Activated CD8-positive, alpha-beta T cell treated with anti-CD3 and anti-CD28 coated beads for 36 hours (primary cell): ENCODE results near the gene TGFBI. TPM values are rescaled to one million over a fixed set of nuclear protein-coding genes. Genes with fewer than 3 reads are reported as not detected.

Experiments used
- ATAC-seq: fragments of 200-7000 bp; cut with Tn5 transposase; one replicate; pipeline ENCODE4 v1.10.0; 2021; ENCODE audit warnings: mild to moderate bottlenecking, moderate library complexity
- CTCF ChIA-PET: fragments of 350-600 bp; sonication (Branson Sonifier 250); formaldehyde crosslinking; loops from one replicate; lab custom pipeline; 2021; ENCODE audit warnings: antibody characterized with exemption; lab: Charles Lee
- POLR2A ChIA-PET: fragments of 350-600 bp; sonication (Branson Sonifier 250); formaldehyde crosslinking; loops from one replicate; lab custom pipeline; 2021; ENCODE audit warnings: antibody characterized with exemption; lab: Charles Lee
- DNase-seq: peaks from one replicate; pipeline ENCODE4 v3.0.0-alpha.2; 2020
- H3K27ac Mint-ChIP-seq: one replicate; pipeline ENCODE4 v1.8.0; 2021; ENCODE audit warnings: mild to moderate bottlenecking, mixed read lengths
- H3K27me3 Mint-ChIP-seq: one replicate; pipeline ENCODE4 v1.8.0; 2021; ENCODE audit warnings: mixed read lengths
- H3K36me3 Mint-ChIP-seq: one replicate; pipeline ENCODE4 v1.8.0; 2021; ENCODE audit warnings: low read depth, mixed read lengths
- H3K4me1 Mint-ChIP-seq: one replicate; pipeline ENCODE4 v1.8.0; 2021; ENCODE audit warnings: low read depth, mixed read lengths
- H3K4me3 Mint-ChIP-seq: one replicate; pipeline ENCODE4 v1.8.0; 2021; ENCODE audit warnings: mild to moderate bottlenecking, moderate library complexity, mixed read lengths
- H3K9me3 Mint-ChIP-seq: one replicate; pipeline ENCODE4 v1.8.0; 2021; ENCODE audit warnings: mixed read lengths
- CTCF ChIP-seq: fragments of 200-600 bp; IDR thresholded peaks from one replicate; pipeline ENCODE4 v1.8.0; 2022; ENCODE audit warnings: antibody characterized with exemption, mild to moderate bottlenecking
- intact Hi-C: fragments of 100-400 bp; cut with micrococcal nuclease; formaldehyde crosslinking; loops from one replicate; pipeline ENCODE4 v1.10.0; 2022
- total RNA-seq, 2 experiments: library from RNA; stranded (reverse); gene quantifications; one replicate each; pipeline ENCODE4 v1.2.3, GENCODE V29; 2021

Gene TGFBI
- total RNA-seq, 2 experiments from 2014 or later = not detected

DNA sequence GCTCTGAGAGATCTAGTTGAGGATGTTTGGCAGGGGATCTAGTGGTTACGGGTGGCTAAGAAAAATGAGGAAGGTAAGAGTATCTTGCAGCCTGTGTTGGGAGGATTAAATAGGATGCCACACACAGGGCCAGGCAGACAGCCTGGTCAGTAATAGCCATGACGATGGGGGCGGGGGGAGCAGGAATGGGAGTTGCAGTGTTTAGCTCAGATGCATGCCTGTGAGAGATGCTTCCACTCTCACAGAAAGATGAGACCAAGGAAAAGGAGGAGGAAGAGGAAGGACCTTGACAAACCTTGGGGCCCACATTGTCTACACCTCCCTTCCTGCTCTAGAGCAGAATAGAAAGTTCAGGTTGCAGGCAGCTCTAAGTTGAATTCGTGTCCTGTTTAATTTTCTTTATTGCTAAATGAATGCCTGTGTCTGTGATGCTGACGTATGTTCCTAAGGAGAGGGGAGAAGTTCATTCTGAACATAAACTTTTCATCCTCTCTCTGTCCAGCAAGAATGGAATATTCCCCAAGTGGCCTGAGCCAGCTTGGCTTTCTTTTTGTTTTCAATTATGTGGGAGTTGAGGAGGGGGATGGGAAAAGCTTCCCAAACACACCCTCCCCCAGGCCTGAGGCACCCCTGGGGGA lies 28.7 kb downstream of the TGFBI start:
- ATAC-seq (no peak), DNase-seq (no peak)
- H3K4me3 Mint-ChIP-seq = no peak overlapping the region
- POLR2A ChIA-PET = no interaction called here
- CTCF ChIA-PET = interaction anchor here (0.6 to 1.0 kb wide), 2 partner anchors 17 kb away, joined by 3 read pairs; no protein-coding TSS in a partner anchor
- H3K4me1 Mint-ChIP-seq = no peaks in the 10 kb centered on the region
- H3K27me3 Mint-ChIP-seq = no peaks in the 10 kb centered on the region
- H3K9me3 Mint-ChIP-seq = no peaks in the 10 kb centered on the region
- H3K36me3 Mint-ChIP-seq = no peaks in the 10 kb centered on the region
- H3K27ac Mint-ChIP-seq = no peak overlapping the region
- TF ChIP-seq CTCF = no peak
- intact Hi-C loops = no loop called here

GRCh38 chr5:136058039-136058971 lies 29.5 kb downstream of the TGFBI start:
- no peak overlapping the region for H3K4me3 Mint-ChIP-seq
- POLR2A ChIA-PET = no interaction called here
- no peak for TF ChIP-seq CTCF
- no peaks in the 10 kb centered on the region for H3K27me3 Mint-ChIP-seq
- no peak for DNase-seq
- no peak for ATAC-seq
- no peaks in the 10 kb centered on the region for H3K36me3 Mint-ChIP-seq
- CTCF ChIA-PET = interaction anchor here (0.7 to 1.0 kb wide), 2 partner anchors 18 to 27 kb away, joined by 3 read pairs; no protein-coding TSS in a partner anchor
- no peaks in the 10 kb centered on the region for H3K9me3 Mint-ChIP-seq
- no peaks in the 10 kb centered on the region for H3K4me1 Mint-ChIP-seq
- intact Hi-C loops = no loop called here
- H3K27ac Mint-ChIP-seq = no peak overlapping the region

DNA sequence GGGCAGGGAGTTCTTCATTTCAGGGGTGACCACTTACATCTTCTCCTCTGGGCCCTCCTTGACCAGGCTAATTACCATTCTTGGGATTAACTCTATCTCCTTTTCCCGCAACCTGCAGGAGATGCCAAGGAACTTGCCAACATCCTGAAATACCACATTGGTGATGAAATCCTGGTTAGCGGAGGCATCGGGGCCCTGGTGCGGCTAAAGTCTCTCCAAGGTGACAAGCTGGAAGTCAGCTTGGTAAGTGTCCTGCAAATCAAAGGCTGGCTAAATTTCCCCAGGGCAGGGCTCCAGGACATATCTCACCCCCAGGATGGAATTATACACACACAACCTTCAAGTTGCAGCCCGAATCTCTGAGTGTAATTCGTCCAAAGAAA lies 30.2 kb downstream of the TGFBI start:
- CTCF ChIA-PET = interaction anchor here (1.4 kb wide), 1 partner anchor 23 kb away, joined by 3 read pairs; no protein-coding TSS in a partner anchor
- H3K27me3 Mint-ChIP-seq = no peaks in the 10 kb centered on the region
- H3K9me3 Mint-ChIP-seq = no peaks in the 10 kb centered on the region
- no peak overlapping the region for H3K4me3 Mint-ChIP-seq
- no peak for ATAC-seq
- no peak for TF ChIP-seq CTCF
- intact Hi-C loops = no loop called here
- no peak overlapping the region for H3K27ac Mint-ChIP-seq
- no peaks in the 10 kb centered on the region for H3K36me3 Mint-ChIP-seq
- no peaks in the 10 kb centered on the region for H3K4me1 Mint-ChIP-seq
- POLR2A ChIA-PET = no interaction called here
- no peak for DNase-seq

GRCh38 chr5:136060963-136061362 lies 32.2 kb downstream of the TGFBI start:
- intact Hi-C loops = loop anchor here (5.0 kb wide), 1 partner anchor 174 kb away; no protein-coding TSS in a partner anchor
- no peak for TF ChIP-seq CTCF
- Mint-ChIP-seq H3K4me3 (no peak overlapping the region), H3K4me1 (no peaks in the 10 kb centered on the region), H3K27me3 (no peaks in the 10 kb centered on the region), H3K27ac (no peak overlapping the region), H3K9me3 (no peaks in the 10 kb centered on the region), H3K36me3 (no peaks in the 10 kb centered on the region)
- ATAC-seq (no peak), DNase-seq (no peak)
- POLR2A ChIA-PET = no interaction called here
- CTCF ChIA-PET = interaction anchor here (1.5 kb wide), 1 partner anchor 67 kb away, joined by 4 read pairs; no protein-coding TSS in a partner anchor
